Measurements from ENCODE around the gene GLCE.
"Not testable (repeated sequence)": the region's sequence is repeated elsewhere in the genome, so short reads cannot be mapped to it uniquely, and the experiment has no call there.

Gene GLCE

DNA sequence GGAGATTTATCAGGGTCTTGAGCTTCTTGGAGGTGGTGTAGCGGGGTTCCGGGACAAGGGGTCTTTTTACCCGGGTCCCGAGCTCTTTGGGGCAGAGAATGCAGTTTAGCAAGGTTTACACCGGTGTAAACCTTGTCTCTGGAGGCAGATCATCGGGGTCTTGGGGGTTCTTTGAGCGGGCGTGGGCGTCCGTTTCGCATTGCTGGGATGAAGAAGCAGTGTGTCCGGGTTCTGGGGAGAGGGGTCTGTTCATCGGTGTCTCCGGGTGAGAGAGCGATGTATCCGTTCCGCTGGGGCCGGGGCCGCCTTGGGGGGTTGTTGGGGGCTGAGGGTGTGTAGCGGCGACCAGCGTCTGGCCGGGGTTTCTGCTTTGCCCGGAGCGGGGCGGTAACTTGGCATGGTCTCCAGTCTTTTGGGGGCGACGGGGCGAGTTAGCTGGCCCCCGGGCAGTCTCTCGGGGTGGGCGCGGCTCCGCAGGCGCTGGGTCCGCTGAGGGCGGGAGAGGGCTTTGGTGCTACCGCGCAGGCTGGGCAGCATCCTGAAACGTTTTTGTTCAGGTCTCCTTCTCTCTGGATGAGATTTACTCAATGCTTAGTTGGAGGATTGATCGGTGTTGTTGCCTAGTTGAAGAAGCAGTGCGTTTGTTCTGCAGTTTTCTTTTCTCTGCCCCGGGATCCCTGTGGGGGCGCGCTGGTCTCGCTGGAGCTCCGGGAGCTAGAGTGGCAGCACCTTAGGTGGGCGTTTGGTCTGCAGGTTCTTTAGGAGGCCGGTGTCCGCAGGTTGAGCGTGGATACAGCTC lies 843 bp downstream of the GLCE start:
- peak; percentile 67 for DNase-seq

DNA sequence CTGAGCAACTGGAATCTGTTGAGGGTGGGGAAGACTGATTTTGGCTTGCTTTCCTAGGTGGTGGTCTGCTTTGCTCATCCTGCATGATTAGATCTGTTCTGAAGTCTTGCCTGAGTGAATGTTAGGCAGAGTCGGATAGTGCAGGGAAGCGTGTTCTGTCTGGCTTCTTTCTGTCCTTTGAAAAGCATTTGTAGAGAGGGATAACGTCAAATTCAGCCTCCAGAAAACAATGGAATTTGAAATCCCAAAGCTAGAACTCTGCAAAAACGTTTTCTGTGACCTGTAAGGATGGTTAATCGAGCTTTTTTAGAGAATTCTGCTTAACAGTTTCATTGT lies 1.4 kb downstream of the GLCE start:
- no peak for DNase-seq

DNA sequence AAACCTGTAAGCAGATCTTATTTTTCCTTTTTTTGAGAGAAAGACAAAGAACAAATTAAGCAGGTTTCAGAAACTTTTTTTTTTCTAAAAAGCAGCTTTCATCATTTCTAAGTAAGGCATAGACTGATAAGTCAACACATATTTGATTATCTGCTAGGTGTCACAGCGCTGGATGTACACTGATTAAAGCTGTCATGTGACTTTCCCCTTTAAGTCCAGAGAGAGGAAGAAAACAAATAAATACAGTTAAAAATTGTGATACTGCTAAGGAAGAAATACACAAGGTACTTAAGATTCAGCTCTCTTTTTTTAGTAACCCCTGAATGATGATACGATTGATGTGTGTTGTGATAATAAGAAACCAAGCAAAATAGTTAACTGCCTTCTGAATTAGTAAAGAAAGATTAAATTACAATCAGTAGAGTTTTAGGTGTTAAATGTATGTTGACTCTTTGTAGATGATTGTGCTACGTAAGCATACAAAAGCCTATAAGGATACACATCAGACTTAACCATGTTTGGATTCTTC lies 2.8 kb downstream of the GLCE start:
- DNase-seq: no peak

GRCh38 chr15:69164807-69165636 lies 4.6 kb downstream of the GLCE start:
- no peak for DNase-seq

- DNase-seq: no peak
These were observed 5.2 kb downstream of the GLCE start for GRCh38 chr15:69165637-69166025.

DNA sequence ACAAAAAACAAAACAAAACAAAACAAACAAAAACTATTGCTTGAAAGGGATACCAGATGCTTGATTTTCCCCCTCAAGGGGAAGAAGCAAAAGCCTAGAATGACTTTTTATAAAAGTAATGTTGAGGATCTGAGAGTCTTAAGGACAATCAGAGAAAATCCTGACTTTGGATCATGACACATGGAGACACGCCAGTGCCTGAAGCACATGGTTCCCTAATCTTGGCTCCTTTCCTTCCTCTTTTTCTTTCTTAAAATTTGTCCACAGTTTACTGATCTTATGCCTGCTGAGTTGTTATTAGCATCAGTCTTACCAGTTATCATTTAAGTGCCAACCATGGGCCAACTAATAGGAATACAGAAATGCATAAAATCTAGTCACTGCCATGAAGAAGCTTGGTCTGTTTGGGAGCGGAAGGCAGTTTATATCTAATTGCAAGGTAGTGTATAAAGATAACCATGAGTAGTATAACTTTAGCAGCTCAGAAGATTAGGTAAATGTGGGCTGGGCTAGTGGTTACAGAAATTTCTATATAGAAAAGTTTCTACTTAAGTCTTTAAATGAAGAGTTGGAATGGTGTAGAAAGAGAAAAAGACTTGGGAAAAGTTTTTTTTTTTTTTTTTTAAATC lies 6.9 kb downstream of the GLCE start:
- DNase-seq: no peak

DNA sequence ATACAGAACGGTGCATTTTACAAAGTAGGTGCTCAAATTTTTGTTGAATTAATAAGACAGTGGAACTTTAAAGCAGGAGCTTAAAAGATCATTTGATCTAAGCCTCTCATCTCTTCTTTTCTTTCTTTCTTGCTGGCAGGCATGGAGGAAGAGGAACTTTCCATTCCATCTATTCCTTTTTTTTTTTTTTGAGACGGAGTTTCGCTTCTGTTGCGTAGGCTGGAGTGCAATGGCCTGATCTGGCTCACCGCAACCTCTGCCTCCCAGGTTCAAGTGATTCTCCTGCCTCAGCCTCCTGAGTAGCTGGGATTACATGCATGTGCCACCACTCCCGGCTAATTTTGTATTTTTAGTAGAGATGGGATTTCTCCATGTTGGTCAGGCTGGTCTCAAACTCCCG lies 7.9 kb downstream of the GLCE start:
- not testable (repeated sequence) for DNase-seq

DNA sequence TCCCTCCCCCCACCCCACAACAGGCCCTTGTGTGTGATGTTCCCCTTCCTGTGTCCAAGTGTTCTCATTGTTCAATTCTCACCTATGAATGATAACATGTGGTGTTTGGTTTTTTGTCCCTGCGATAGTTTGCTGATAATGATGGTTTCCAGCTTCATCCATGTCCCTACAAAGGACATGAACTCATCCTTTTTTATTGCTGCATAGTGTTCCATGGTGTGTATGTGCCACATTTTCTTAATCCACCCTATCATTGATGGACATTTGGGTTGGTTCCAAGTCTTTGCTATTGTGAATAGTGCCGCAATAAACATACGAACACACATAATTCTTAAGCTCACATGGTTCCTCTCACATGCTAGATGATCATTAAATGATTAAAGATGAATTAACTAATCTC lies 9.1 kb downstream of the GLCE start:
- not testable (repeated sequence) for DNase-seq

- no peak for DNase-seq
These were observed 10.2 kb downstream of the GLCE start for GRCh38 chr15:69170597-69170996.

- no peak for DNase-seq
These were observed 12.4 kb downstream of the GLCE start for GRCh38 chr15:69172847-69173246.

DNA sequence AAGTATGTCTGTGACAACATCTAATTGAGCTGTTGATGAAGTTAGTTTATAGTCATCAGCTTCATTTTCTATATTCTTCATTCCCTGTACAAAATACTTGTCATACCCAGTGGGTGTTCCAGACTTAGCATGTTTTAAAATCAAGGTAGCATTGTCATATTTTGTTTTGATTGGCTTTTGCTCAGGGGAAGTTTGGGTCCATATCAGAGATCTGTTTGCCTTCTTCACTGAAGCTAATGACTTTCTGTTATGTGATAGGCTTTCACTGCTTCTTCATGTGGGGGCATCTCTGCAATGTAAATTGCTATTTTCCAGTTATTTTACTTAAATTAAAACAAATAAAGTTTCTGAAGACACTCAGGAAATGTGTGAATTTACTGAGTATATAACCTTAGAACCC lies 15.1 kb downstream of the GLCE start:
- DNase-seq: no peak

- DNase-seq: no peak
These were observed 21.0 kb downstream of the GLCE start for GRCh38 chr15:69181424-69181823.

DNA sequence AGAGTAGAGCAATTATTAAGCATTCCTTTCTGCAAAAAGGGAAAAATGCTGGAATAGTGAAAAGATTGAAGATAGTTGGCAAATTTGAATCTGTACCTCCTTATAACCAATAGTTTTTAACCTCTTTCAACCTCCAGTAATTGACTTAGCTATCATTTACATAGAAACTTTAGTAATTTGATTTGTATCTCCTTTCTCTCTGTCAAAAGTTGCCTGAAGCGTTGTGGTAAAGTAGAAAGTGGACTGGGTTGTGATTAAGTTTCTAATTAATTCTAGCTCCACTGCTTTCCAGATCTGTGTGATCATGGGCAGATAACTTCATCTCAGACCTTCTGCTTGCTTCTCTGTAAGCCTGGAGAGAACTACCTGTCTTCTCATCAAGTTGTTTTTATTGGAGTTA lies 24.8 kb downstream of the GLCE start:
- DNase-seq: no peak

- DNase-seq: no peak
These were observed 25.3 kb downstream of the GLCE start for GRCh38 chr15:69185706-69186105.

GRCh38 chr15:69189157-69189556 lies 28.7 kb downstream of the GLCE start:
- no peak for DNase-seq

GRCh38 chr15:69190091-69190490 lies 29.7 kb downstream of the GLCE start:
- no peak for DNase-seq

GRCh38 chr15:69190504-69190903 lies 30.1 kb downstream of the GLCE start:
- DNase-seq: no peak

GRCh38 chr15:69194025-69194827 lies 33.8 kb downstream of the GLCE start:
- DNase-seq: no peak

GRCh38 chr15:69194854-69195253 lies 34.4 kb downstream of the GLCE start:
- no peak for DNase-seq

GRCh38 chr15:69200832-69201745 lies 40.7 kb downstream of the GLCE start:
- DNase-seq: no peak

- no peak for DNase-seq
These were observed 45.6 kb downstream of the GLCE start for GRCh38 chr15:69206079-69206478.

DNA sequence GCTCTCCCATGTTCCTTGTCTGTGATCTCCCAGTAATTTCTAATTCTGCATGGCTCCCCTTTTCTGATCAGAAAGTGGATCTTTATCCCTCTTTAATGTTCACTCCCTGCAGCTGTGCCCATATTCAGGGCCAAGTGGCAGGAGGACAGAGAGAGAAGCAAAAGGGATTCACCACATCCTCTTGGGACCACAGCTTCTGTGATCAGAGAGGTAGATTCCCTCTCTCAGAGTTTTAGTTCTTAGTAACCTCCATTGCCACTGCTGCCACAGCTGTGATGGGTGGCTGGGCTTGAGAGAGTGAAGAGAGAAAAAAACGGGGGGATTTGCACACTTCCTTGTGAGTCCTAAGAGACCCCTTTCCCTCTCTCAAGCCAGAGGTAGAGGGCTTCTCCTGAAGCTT lies 49.2 kb downstream of the GLCE start:
- no peak for DNase-seq

Measured in activated effector memory CD4-positive, alpha-beta T cell treated with anti-CD3 and anti-CD28 coated beads, Interleukin-2, amount 50 U/mL, for 16 hours (primary cell).